ENCODE data around the gene TBXAS1.

The TBXAS1 gene

DNA sequence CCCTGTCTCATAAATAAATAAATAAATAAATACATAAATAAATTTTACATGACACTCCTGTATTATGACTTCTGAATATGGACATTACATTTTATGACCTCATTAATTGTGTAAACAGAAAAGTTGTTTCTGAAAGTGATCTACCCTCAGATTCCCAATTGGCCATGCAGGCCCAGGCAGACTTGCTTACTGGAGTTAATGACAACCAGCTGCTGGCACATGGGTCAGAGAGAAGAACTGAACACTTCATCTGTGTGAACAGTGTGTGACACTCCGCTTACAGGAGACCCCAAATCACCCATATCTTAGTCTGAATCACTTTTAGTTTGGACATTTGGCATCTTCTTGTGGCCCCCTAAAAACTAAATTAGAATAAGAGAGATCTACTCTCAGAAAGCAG, 202.3 kb downstream of the TBXAS1 start:
- peaks cover 12% of the 10 kb centered on the region for H3K4me1 Mint-ChIP-seq (ENCODE audit: low read depth)
- no peaks in the 10 kb centered on the region for H3K9me3 Mint-ChIP-seq
- H3K36me3 Mint-ChIP-seq (ENCODE audit: low read depth) = peaks cover 67% of the 10 kb centered on the region
- DNase-seq = no peak
- H3K27ac Mint-ChIP-seq = no peak overlapping the region
- H3K27me3 Mint-ChIP-seq = no peaks in the 10 kb centered on the region
- H3K4me3 Mint-ChIP-seq = no peak overlapping the region

DNA sequence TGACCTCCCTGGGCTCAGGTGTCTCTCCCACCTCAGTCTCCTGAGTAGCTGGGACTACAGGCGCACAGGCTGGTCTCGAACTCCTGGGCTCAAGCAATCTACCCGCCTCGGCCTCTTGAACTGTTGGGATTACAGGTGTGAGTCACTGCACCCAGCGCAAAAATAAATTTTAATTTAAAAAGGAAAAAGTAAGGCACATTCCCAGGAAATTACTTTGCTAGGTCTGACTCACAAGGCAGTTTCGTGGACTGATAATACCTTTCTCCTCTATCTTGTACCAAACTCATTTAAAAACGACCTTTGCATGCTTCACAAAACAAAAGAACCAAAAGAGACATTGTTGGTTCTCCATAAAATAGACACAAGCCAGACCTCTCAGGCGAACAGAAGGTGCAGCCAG, 204.0 kb downstream of the TBXAS1 start:
- Mint-ChIP-seq H3K36me3 (ENCODE audit: low read depth) (peaks cover 70% of the 10 kb centered on the region), H3K9me3 (no peaks in the 10 kb centered on the region), H3K4me3 (no peak overlapping the region), H3K27me3 (no peaks in the 10 kb centered on the region), H3K4me1 (ENCODE audit: low read depth) (peaks cover 24% of the 10 kb centered on the region), H3K27ac (no peak overlapping the region)
- no peak for DNase-seq

DNA sequence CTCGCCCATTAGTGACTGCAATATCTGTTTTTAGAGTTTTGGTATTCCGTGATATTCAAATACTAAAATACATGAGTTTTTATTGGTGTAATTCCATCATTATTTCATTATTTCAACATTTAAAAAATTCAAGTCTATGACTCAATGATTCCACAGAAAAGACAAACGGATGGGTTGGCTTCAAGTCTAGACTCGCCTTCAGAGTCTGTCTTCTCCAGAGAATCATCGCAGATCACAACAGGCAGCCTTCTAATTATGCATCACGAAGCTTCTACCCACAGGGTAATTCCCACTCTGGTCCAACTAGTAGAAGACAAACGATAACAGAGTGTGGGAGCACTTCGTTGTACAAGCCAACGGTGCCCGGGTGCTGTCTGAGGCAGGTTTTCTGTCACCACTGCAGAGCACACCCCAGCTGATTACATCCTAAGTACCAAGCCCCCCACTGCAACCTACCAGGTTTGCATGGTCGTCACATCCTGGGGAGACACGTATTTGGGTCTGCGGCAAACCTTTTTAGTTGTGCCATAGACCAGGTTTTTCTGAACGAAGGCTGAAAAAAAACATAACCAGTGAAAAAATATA, 204.8 kb downstream of the TBXAS1 start:
- Mint-ChIP-seq H3K4me3 (no peak overlapping the region), H3K4me1 (ENCODE audit: low read depth) (peaks cover 24% of the 10 kb centered on the region), H3K27me3 (no peaks in the 10 kb centered on the region), H3K36me3 (ENCODE audit: low read depth) (peaks cover 70% of the 10 kb centered on the region), H3K9me3 (no peaks in the 10 kb centered on the region), H3K27ac (no peak overlapping the region)
- no peak for DNase-seq

DNA sequence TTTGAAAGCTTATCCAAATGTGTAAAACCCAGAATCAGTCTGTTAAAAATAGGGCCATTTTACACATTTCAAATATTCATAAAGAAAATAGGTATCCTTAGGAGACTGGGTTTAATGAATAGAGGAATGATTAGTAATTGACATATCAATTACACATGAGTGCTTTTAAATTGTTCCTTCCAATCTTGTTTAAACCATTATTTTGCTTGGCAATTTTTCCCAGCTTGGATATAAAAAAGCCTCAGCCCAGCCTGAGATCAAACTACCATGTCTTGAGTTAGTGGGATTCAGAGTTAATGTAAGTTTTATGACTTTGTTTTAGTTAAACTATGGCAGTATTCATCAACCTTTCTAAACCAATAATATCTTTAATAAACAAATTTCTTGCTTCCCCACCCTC, 205.4 kb downstream of the TBXAS1 start:
- no peaks in the 10 kb centered on the region for H3K9me3 Mint-ChIP-seq
- H3K27me3 Mint-ChIP-seq = no peaks in the 10 kb centered on the region
- no peak overlapping the region for H3K27ac Mint-ChIP-seq
- H3K36me3 Mint-ChIP-seq (ENCODE audit: low read depth) = peaks cover 75% of the 10 kb centered on the region
- peaks cover 25% of the 10 kb centered on the region for H3K4me1 Mint-ChIP-seq (ENCODE audit: low read depth)
- H3K4me3 Mint-ChIP-seq = no peak overlapping the region
- DNase-seq = no peak

DNA sequence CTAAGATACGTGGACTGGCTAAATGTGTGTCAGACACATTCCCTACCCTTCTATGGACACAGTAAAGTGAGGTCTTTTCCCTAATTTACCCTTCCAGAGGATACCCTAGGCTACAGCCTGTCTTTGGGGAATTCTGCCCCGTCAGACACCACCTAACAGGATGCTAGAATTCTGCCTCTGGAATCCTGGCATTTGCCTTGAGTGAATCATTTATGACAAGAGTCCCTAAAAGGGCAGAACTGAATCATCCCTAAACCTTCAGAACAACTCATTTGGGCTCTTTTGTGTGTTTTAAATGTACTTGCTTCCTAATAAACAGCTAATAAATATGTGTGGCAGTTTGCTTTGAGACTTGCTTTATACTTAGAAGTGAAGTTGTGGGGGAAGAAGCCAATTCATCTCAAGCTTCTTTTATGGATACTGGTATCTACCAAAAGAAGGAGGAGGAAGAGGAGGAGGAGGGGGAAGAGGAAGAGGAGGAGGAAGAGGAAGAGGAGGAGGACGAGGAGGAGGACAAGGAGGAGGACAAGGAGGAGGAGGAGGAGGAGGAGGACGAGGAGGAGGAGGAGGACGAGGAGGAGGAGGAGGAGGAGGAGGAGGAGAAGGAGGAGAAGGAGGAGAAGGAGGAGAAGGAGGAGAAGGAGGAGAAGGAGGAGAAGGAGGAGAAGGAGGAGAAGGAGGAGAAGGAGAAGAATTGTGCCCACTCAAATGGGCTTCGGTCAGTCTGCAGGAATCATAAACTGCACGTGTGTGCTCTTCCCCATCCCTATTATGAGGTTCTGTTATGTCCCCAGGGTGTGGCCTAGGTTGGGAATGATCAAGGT, 206.5 kb downstream of the TBXAS1 start:
- DNase-seq = no peak
- no peak overlapping the region for H3K27ac Mint-ChIP-seq
- H3K4me1 Mint-ChIP-seq (ENCODE audit: low read depth) = peaks cover 28% of the 10 kb centered on the region
- H3K9me3 Mint-ChIP-seq = no peaks in the 10 kb centered on the region
- no peaks in the 10 kb centered on the region for H3K27me3 Mint-ChIP-seq
- no peak overlapping the region for H3K4me3 Mint-ChIP-seq
- H3K36me3 Mint-ChIP-seq (ENCODE audit: low read depth) = peaks cover 85% of the 10 kb centered on the region

DNA sequence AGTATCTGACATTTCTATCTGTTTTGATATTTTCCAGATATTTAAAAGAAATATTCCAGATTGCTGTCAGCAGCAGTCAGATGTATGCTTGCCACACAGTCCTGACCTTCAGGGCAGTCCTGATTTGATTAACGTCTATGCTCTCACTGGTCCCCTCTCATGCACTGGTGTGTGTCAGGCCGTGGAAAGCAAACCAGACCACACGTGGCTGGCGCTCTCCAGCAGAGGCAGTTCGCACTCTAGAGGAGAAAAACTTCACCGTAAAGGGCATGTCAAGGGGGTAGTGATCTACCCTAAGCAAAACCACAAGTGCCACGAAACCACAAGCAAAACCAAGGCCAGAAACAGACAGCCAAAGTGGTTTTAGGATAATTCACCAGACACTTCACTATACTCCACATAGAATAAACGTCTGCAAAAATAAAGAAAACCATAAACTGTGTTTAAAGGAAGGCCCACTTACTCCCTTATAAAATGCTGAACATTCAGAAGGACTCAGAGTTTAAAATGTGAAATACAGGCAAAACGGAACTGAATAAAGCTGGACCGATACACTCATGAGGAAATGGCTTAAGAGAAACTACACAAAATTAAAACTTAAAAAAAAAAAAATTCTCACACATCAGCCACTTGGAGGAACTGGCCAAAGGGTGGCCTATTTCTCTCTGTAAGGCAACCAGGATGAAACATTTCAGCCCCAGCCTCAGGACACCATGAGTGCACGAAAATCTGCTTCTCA, 207.3 kb downstream of the TBXAS1 start:
- Mint-ChIP-seq H3K27ac (peak overlapping the region; percentile 44), H3K9me3 (no peaks in the 10 kb centered on the region), H3K27me3 (no peaks in the 10 kb centered on the region), H3K4me3 (no peak overlapping the region), H3K36me3 (ENCODE audit: low read depth) (peaks cover 88% of the 10 kb centered on the region), H3K4me1 (ENCODE audit: low read depth) (peaks cover 28% of the 10 kb centered on the region)
- DNase-seq = no peak

DNA sequence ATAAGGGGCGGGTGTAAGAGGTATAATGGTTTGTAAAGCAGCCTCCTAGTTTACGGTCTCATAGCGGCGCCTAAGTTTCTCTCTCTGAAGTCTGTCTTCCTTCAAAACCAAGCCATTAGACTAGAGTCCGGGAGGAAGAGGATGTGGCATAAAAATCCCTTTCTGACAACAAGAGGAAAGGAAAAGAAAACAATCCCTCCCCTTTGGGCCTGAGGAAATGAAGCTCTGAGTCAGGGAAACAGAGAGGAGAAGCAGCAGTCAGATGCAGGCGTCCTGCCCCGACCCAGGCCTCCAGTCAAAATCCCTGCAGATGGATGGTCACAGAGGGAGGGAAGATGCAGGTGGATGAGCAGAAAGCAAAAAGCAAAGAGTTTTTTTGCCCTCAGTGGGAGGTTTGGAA, 210.0 kb downstream of the TBXAS1 start:
- DNase-seq = no peak
- no peaks in the 10 kb centered on the region for H3K9me3 Mint-ChIP-seq
- no peak overlapping the region for H3K27ac Mint-ChIP-seq
- peaks cover 85% of the 10 kb centered on the region for H3K36me3 Mint-ChIP-seq (ENCODE audit: low read depth)
- H3K4me1 Mint-ChIP-seq (ENCODE audit: low read depth) = peaks cover 24% of the 10 kb centered on the region
- H3K27me3 Mint-ChIP-seq = no peaks in the 10 kb centered on the region
- no peak overlapping the region for H3K4me3 Mint-ChIP-seq

DNA sequence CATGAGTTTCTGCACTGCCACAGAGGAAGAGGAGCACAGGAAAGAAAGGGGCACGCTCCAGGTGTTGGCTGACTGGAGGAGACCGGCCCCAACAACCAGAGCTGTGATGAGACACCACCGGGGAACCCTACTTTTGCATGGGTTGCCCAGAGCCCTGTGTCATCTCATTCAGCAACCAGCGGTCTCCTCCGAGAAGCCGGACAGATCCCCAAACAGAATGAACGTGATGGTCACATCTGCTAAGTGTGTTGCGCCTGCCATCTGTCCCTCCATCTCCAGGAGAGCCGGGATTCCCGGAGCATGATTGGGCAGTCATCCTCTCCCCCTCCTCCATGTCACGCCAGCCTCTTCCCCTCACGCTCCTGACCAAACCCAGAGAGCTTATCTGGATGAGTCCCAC, 210.8 kb downstream of the TBXAS1 start:
- no peak for DNase-seq
- no peaks in the 10 kb centered on the region for H3K9me3 Mint-ChIP-seq
- H3K4me3 Mint-ChIP-seq = no peak overlapping the region
- H3K27ac Mint-ChIP-seq = no peak overlapping the region
- peaks cover 24% of the 10 kb centered on the region for H3K4me1 Mint-ChIP-seq (ENCODE audit: low read depth)
- peaks cover 87% of the 10 kb centered on the region for H3K36me3 Mint-ChIP-seq (ENCODE audit: low read depth)
- H3K27me3 Mint-ChIP-seq = no peaks in the 10 kb centered on the region

DNA sequence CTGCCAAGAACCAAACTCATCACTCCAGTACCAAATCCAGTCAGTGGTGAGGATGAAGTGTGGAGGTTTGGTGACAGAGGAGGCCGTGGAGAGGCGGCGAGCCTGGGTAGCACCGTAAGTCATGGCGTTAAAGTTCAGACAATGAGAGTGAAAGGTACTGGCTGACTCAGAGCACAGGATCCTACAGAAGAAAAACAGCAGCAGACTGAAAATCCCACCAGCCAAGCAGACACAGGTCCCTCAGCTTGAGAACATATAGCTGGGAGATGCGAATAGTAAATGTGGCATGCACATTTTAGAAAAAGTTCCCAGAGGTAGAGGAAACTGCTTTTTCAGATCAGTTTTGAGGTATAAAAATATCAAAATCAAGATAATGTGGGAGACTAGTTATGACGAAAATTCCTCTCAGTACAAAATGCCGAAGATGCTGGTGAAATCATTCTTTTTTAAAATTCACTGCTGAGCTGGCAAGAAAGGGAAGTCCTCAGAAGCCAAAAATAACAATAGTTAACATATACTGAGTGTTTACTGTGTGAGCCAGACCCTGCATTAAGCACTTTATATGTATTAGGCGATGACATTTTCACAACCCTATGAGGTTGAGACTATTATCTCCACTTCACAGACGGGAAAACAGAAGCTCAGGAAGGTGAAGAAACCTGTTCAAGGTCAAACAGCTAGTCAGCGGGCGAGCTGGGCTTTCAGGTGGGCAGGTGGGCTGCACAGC, 212.8 kb downstream of the TBXAS1 start:
- no peak for DNase-seq
- Mint-ChIP-seq H3K36me3 (ENCODE audit: low read depth) (peaks cover 91% of the 10 kb centered on the region), H3K4me3 (no peak overlapping the region), H3K4me1 (ENCODE audit: low read depth) (peaks cover 12% of the 10 kb centered on the region), H3K27me3 (no peaks in the 10 kb centered on the region), H3K27ac (no peak overlapping the region), H3K9me3 (no peaks in the 10 kb centered on the region)

DNA sequence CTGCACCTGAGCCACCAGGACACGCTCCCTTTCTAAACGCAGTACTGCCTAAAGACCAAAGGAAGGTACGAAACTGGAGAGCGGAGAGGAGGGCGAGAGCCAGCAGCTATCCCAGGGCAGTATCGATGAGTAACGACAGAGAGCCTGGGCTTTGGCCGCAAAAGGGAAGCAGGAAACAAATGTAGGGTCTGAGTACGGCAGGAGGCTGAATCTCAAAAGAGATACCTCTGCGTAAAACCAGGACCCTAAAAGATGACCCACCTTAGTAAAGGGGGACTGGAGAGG, 213.3 kb downstream of the TBXAS1 start:
- Mint-ChIP-seq H3K9me3 (no peaks in the 10 kb centered on the region), H3K36me3 (ENCODE audit: low read depth) (peaks cover 91% of the 10 kb centered on the region), H3K27ac (no peak overlapping the region), H3K4me1 (ENCODE audit: low read depth) (peaks cover 8% of the 10 kb centered on the region), H3K27me3 (no peaks in the 10 kb centered on the region), H3K4me3 (no peak overlapping the region)
- DNase-seq = no peak

DNA sequence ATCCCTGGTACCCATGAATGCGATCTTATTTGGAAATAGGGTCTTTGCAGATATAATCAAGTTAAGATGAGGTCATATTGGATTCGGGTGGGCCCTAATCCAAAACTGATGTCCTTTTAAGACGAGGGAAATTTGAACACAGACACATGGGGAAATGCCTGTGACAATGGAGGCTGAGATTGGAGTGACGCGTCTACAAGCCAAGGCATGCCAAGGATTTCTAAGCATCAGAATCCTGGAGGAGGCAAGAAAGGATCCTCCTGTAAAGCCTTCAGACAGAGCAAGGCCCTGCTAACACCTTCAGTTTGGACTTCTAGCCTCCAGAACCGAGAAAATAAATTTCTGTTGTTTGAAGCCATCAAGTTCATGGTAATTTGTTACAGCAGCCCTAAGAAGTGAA, 215.2 kb downstream of the TBXAS1 start:
- H3K27me3 Mint-ChIP-seq = no peaks in the 10 kb centered on the region
- no peaks in the 10 kb centered on the region for H3K9me3 Mint-ChIP-seq
- H3K4me1 Mint-ChIP-seq (ENCODE audit: low read depth) = peaks cover 3% of the 10 kb centered on the region
- H3K27ac Mint-ChIP-seq = no peak overlapping the region
- peaks cover 85% of the 10 kb centered on the region for H3K36me3 Mint-ChIP-seq (ENCODE audit: low read depth)
- no peak for DNase-seq
- H3K4me3 Mint-ChIP-seq = no peak overlapping the region

DNA sequence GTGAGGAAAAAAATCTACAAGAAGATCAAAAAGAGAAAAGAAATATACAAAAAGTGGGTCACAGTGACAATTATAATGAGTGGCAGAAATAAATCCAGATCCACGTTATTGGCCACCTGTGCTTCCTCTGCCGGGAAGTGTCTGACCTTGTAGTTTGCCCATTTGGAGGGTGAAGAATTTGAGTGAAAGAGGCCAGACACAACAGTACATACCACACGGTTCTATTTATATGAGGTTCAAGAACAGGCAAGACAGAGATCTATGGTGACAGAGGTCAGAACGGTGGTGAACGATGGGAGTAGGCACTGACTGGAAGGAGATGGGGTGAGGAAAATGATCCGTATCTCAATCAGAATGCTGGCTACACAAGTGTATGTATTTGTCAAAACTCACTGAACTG, 216.6 kb downstream of the TBXAS1 start:
- no peak overlapping the region for H3K4me3 Mint-ChIP-seq
- no peak for DNase-seq
- H3K36me3 Mint-ChIP-seq (ENCODE audit: low read depth) = peaks cover 79% of the 10 kb centered on the region
- no peaks in the 10 kb centered on the region for H3K9me3 Mint-ChIP-seq
- H3K4me1 Mint-ChIP-seq (ENCODE audit: low read depth) = peaks cover under 1% of the 10 kb centered on the region
- H3K27ac Mint-ChIP-seq = no peak overlapping the region
- no peaks in the 10 kb centered on the region for H3K27me3 Mint-ChIP-seq

DNA sequence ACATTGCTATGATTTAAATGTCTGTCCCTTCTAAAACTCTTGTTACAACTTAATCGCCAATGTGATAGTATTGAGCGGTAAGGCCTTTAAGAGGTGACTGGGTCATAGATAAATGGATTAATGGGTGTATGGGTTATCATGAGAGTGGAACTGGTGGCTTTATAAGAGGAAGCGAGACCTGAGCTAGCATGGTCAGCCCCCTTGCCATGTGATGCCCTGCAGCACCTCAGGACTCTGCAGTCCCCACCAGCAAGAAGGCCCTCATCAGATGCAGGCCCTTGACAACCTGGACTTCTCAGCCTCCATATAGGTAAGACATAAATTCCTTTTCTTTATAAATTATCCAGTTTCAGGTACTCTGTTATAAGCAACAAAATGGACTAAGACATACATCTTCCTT, 218.1 kb downstream of the TBXAS1 start:
- no peak overlapping the region for H3K27ac Mint-ChIP-seq

DNA sequence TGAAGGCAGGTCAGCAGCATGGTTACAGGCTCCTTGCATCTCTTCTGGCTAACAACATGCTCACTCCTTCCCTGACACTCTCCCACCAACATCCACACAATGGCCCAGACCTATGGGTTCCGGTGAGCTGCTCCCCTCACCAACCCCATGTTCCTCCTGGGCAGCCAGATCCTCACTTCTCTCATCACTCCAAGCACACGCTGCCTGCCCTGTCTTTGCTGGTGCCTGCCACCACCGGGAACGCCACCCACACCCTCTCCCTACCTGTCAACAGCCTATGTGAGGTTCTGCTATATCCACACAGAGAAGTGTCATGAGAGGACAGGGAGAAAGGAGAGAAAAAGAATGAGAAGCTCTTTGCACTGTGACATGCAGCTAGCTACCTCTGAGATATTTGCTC, 219.1 kb downstream of the TBXAS1 start:
- H3K36me3 Mint-ChIP-seq (ENCODE audit: low read depth) = peaks cover 80% of the 10 kb centered on the region
- H3K27ac Mint-ChIP-seq = peak overlapping the region; percentile 3
- no peaks in the 10 kb centered on the region for H3K27me3 Mint-ChIP-seq
- H3K4me1 Mint-ChIP-seq (ENCODE audit: low read depth) = peaks cover 6% of the 10 kb centered on the region
- no peaks in the 10 kb centered on the region for H3K9me3 Mint-ChIP-seq
- no peak for DNase-seq
- no peak overlapping the region for H3K4me3 Mint-ChIP-seq

More for the DNA sequence above, 218.1 kb downstream of the TBXAS1 start:
- H3K27me3 Mint-ChIP-seq = no peaks in the 10 kb centered on the region
- no peak overlapping the region for H3K4me3 Mint-ChIP-seq
- peaks cover 3% of the 10 kb centered on the region for H3K4me1 Mint-ChIP-seq (ENCODE audit: low read depth)
- H3K36me3 Mint-ChIP-seq (ENCODE audit: low read depth) = peaks cover 75% of the 10 kb centered on the region
- H3K9me3 Mint-ChIP-seq = no peaks in the 10 kb centered on the region
- DNase-seq = no peak

DNA sequence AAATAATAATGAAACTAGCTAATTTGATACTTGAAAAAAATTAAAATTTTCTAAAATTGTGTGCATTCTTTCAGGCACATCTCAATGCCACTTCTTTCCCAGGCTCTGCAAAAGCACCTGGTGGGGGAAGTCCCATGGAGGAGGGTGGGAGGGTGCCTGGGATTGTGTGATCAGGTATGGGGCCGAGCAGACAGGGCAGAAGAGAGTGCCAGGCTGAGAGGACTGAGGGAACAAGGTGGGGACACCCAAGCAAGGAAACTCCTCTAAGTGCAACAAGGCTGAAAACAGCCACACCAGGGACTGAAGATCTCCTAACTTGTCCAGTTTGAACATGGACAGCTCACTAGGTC, 219.9 kb downstream of the TBXAS1 start:
- Mint-ChIP-seq H3K36me3 (ENCODE audit: low read depth) (peaks cover 83% of the 10 kb centered on the region), H3K4me1 (ENCODE audit: low read depth) (peaks cover 13% of the 10 kb centered on the region), H3K27ac (no peak overlapping the region), H3K4me3 (no peak overlapping the region), H3K9me3 (no peaks in the 10 kb centered on the region), H3K27me3 (no peaks in the 10 kb centered on the region)
- DNase-seq = no peak
